Stomach smooth muscle (tissue), 2 donors: ENCODE measurements around the gene NAALADL2.

Experiments used
- H3K27ac ChIP-seq: one replicate; pipeline ENCODE4 v1.7.0; 2013; ENCODE audit warnings: mild to moderate bottlenecking, low read length, inconsistent platforms
- H3K27me3 ChIP-seq, 2 donors: one replicate each; pipeline ENCODE4 v1.7.0; 2013; ENCODE audit warnings: low read length in 2 of 2; ENCODE audit not compliant: insufficient read depth in 2 of 2, control insufficient read depth in 1 of 2
- H3K36me3 ChIP-seq, 2 donors: one replicate each; pipeline ENCODE4 v1.7.0; 2013; ENCODE audit warnings: low read length in 2 of 2; ENCODE audit not compliant: control insufficient read depth in 2 of 2, insufficient read depth in 2 of 2
- H3K4me1 ChIP-seq: one replicate; pipeline ENCODE4 v1.7.0; 2013; ENCODE audit warnings: low read length; ENCODE audit not compliant: control insufficient read depth, insufficient read depth
- H3K4me3 ChIP-seq, 2 donors: one replicate each; pipeline ENCODE4 v1.7.0; 2013; ENCODE audit warnings: low read length in 2 of 2
- H3K9ac ChIP-seq, 2 donors: one replicate each; pipeline ENCODE4 v1.7.0; 2013; ENCODE audit warnings: low read length in 2 of 2, mild to moderate bottlenecking in 1 of 2
- H3K9me3 ChIP-seq, 2 donors: one replicate each; pipeline ENCODE4 v1.7.0; 2013; ENCODE audit warnings: low read length in 2 of 2; ENCODE audit not compliant: control insufficient read depth in 2 of 2
- donor health status: healthy.
- donor health status: Pancreatic carcinoma.

The NAALADL2 gene

DNA sequence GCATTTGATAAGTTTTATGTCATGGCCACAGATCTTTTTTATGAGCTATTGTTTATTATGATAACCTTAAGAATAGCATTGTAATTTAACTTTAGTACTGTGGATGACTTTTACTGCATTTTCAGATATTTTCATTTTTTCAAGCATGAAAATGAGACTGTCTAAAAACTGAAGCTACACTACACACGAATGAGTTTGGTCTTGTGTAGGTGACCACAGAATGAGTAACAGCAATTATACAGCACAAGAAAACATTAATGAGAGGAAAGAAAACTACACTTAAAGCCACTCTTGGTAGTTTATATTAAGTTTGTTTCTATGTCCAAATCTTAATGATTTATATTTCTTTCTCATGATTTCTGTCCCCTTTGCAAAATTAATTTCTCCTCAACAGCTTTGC is 809.2 kb downstream of the NAALADL2 start:
- no peak overlapping the region for H3K9ac ChIP-seq
- no peak overlapping the region for H3K27ac ChIP-seq
- H3K4me1 ChIP-seq: no peaks in the 10 kb centered on the region
- no peaks in the 10 kb centered on the region for H3K27me3 ChIP-seq
- H3K36me3 ChIP-seq: no peaks in the 10 kb centered on the region
- H3K4me3 ChIP-seq: no peak overlapping the region
- no peaks in the 10 kb centered on the region for H3K9me3 ChIP-seq

DNA sequence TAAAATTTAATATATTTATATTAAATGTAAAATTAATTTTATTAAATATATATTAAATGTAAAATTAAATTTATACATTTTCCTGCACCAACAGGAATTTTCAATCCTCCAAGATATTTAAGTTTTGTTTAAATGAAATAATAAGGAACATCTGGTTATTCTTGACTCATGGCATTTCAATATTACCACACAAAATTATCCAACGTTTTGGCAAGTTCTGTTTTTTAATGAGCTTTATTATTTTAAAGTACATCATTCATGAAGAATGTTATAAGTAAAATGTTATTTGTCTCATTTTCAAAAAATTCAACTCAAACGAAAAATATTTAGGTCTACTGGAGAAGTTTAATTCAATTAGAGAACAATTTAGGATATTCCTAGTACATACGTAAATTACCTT is 811.4 kb downstream of the NAALADL2 start:
- H3K36me3 ChIP-seq: no peaks in the 10 kb centered on the region
- H3K9me3 ChIP-seq: no peaks in the 10 kb centered on the region
- no peaks in the 10 kb centered on the region for H3K4me1 ChIP-seq
- H3K27me3 ChIP-seq: no peaks in the 10 kb centered on the region
- no peak overlapping the region for H3K4me3 ChIP-seq
- H3K9ac ChIP-seq: no peak overlapping the region
- H3K27ac ChIP-seq: no peak overlapping the region

- Histone ChIP-seq H3K9ac (peak overlapping the region in 1 of 2 donors; percentile 13), H3K36me3 (no peaks in the 10 kb centered on the region), H3K4me3 (peak overlapping the region; percentile 23 to 44), H3K27me3 (no peaks in the 10 kb centered on the region), H3K9me3 (no peaks in the 10 kb centered on the region), H3K4me1 (no peaks in the 10 kb centered on the region), H3K27ac (no peak overlapping the region)
Observed at GRCh38 chr3:175672119-175672689, 813.1 kb downstream of the NAALADL2 start.

DNA sequence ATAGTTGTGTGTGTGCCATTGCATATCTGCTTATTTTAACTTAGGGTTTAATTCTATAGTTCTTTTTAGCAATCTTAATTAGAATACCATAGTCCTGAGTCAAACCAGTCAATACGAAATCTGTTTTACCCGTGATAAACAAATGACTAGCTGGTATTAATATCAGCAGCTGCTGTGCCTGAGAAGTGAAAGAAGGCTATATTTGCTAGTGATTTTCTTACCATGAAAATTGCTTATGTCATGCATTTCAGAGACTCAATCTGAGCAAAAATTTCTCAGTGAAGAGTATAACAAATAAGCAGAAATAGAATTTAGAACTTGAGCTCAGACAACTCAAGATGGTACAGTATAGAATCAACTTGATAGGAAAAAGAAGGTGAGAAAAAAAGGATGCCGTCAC is 820.4 kb downstream of the NAALADL2 start:
- Histone ChIP-seq H3K27me3 (no peaks in the 10 kb centered on the region), H3K36me3 (no peaks in the 10 kb centered on the region), H3K9me3 (peaks cover 0 to 3% of the 10 kb centered on the region in 2 donors), H3K4me3 (no peak overlapping the region), H3K9ac (no peak overlapping the region), H3K4me1 (no peaks in the 10 kb centered on the region), H3K27ac (no peak overlapping the region)

DNA sequence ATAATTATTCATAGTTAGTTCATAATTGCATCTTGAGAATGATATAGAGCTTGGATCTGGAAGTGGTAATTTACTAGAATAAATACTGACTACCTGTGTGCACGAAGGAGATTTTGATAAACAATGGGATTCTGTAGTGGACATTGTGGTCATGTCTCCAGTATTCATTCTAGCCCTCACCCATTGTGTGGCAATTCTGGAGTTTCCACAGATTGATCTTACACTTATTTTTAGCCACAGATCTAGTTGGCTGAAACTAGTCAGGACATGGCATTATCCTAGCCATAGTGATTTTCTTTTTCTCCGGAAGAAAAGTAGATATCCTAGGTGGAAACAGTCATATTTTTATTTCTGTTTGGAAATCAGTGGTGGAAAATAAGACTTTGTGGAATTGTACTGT is 833.1 kb downstream of the NAALADL2 start:
- no peak overlapping the region for H3K4me3 ChIP-seq
- no peak overlapping the region for H3K9ac ChIP-seq
- no peaks in the 10 kb centered on the region for H3K27me3 ChIP-seq
- H3K36me3 ChIP-seq: no peaks in the 10 kb centered on the region
- no peaks in the 10 kb centered on the region for H3K9me3 ChIP-seq
- no peak overlapping the region for H3K27ac ChIP-seq
- no peaks in the 10 kb centered on the region for H3K4me1 ChIP-seq

GRCh38 chr3:175695251-175695650 is 836.1 kb downstream of the NAALADL2 start:
- Histone ChIP-seq H3K4me3 (no peak overlapping the region), H3K4me1 (no peaks in the 10 kb centered on the region), H3K27me3 (no peaks in the 10 kb centered on the region), H3K9me3 (no peaks in the 10 kb centered on the region), H3K27ac (no peak overlapping the region), H3K9ac (no peak overlapping the region), H3K36me3 (no peaks in the 10 kb centered on the region)

- Histone ChIP-seq H3K27me3 (no peaks in the 10 kb centered on the region), H3K36me3 (no peaks in the 10 kb centered on the region), H3K9ac (no peak overlapping the region), H3K27ac (no peak overlapping the region), H3K4me1 (no peaks in the 10 kb centered on the region), H3K9me3 (no peaks in the 10 kb centered on the region), H3K4me3 (no peak overlapping the region)
Observed at GRCh38 chr3:175702956-175703355, 843.8 kb downstream of the NAALADL2 start.

DNA sequence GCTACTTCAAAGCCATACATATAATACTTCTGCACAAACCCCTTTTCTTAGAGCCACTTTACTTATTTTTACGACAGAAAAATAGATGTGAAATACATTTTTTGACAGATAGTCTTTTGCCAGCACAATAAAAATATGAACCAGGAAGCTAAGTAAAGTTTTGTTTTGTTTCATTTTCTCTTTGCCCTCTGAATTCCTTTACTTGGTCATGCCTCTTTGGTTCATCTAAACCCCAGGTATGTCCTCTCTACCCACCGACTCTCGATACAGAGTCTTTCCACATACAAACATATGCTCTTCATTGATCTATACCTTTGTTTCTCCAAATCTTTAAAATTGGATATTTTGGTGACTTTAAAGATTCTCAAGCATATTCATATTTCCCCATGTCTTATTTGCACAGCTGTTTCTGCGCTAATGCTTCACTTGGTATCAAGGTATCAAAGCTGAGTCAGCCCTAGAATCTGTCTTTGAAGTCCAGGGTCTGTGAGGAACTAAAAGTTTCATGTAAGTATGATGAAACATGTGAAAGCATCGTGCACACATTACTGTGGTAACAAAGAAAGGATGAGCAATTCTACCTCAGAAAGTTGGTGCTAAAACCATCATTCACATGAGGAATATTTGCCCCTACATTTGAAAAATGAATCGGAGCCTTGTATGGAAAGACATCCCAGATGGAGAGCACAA is 845.4 kb downstream of the NAALADL2 start:
- Histone ChIP-seq H3K9me3 (no peaks in the 10 kb centered on the region), H3K4me1 (no peaks in the 10 kb centered on the region), H3K27ac (no peak overlapping the region), H3K4me3 (no peak overlapping the region), H3K9ac (no peak overlapping the region), H3K27me3 (no peaks in the 10 kb centered on the region), H3K36me3 (no peaks in the 10 kb centered on the region)

GRCh38 chr3:175713268-175713667 is 854.1 kb downstream of the NAALADL2 start:
- no peak overlapping the region for H3K4me3 ChIP-seq
- no peaks in the 10 kb centered on the region for H3K9me3 ChIP-seq
- H3K4me1 ChIP-seq: no peaks in the 10 kb centered on the region
- H3K27ac ChIP-seq: no peak overlapping the region
- H3K27me3 ChIP-seq: no peaks in the 10 kb centered on the region
- no peaks in the 10 kb centered on the region for H3K36me3 ChIP-seq
- H3K9ac ChIP-seq: no peak overlapping the region

- Histone ChIP-seq H3K9ac (no peak overlapping the region), H3K4me1 (no peaks in the 10 kb centered on the region)
Observed at GRCh38 chr3:175716446-175716845, 857.3 kb downstream of the NAALADL2 start.

GRCh38 chr3:175726228-175726627 is 867.1 kb downstream of the NAALADL2 start:
- Histone ChIP-seq H3K9ac (no peak overlapping the region), H3K27ac (no peak overlapping the region), H3K27me3 (no peaks in the 10 kb centered on the region), H3K9me3 (no peaks in the 10 kb centered on the region), H3K4me1 (no peaks in the 10 kb centered on the region), H3K36me3 (no peaks in the 10 kb centered on the region), H3K4me3 (no peak overlapping the region)

More at GRCh38 chr3:175716446-175716845, 857.3 kb downstream of the NAALADL2 start:
- Histone ChIP-seq H3K27ac (no peak overlapping the region), H3K36me3 (no peaks in the 10 kb centered on the region), H3K9me3 (no peaks in the 10 kb centered on the region), H3K4me3 (no peak overlapping the region), H3K27me3 (no peaks in the 10 kb centered on the region)
